A172 (cell line): ENCODE results near the gene EMC10. TPM values are rescaled to one million over a fixed set of nuclear protein-coding genes. Genes with fewer than 3 reads are reported as not detected.
"Not testable (repeated sequence)": the region's sequence is repeated elsewhere in the genome, so short reads cannot be mapped to it uniquely, and the experiment has no call there.

ENCODE experiments used
- DNase-seq: peaks from one replicate; pipeline ENCODE4 v3.0.0-alpha.2; 2015; ENCODE audit warnings: low spot score
- total RNA-seq: library from RNA; depleted of rRNA; stranded (reverse); fragments of >200 nt; shearing (Covaris generic); gene quantifications from 2 replicates; pipeline ENCODE4 v1.2.3, GENCODE V29; 2014

EMC10 gene
- total RNA-seq, 1 experiment from 2014 or later: 64.7 TPM

GRCh38 chr19:50513746-50514345 lies 37.5 kb downstream of the EMC10 start, which contains the start of gene ASPDH:
Gene ASPDH (minus strand): TSS chr19:50513913. CDS start chr19:50513823, 90 bp downstream.
- no peak for DNase-seq

GRCh38 chr19:50514346-50515167 lies 38.2 kb downstream of the EMC10 start:
- DNase-seq: no peak

GRCh38 chr19:50515168-50515561 lies 38.9 kb downstream of the EMC10 start:
- DNase-seq: no peak

GRCh38 chr19:50516456-50516855 lies 40.1 kb downstream of the EMC10 start:
- DNase-seq: no peak

GRCh38 chr19:50516964-50517703 lies 40.8 kb downstream of the EMC10 start:
- DNase-seq: no peak

GRCh38 chr19:50517704-50518075 lies 41.4 kb downstream of the EMC10 start:
- DNase-seq: no peak

- DNase-seq: no peak
These were observed 42.0 kb downstream of the EMC10 start for GRCh38 chr19:50518091-50519005.

GRCh38 chr19:50519006-50519575 lies 42.8 kb downstream of the EMC10 start:
- no peak for DNase-seq

GRCh38 chr19:50520822-50521465 lies 44.6 kb downstream of the EMC10 start:
- no peak for DNase-seq

GRCh38 chr19:50522881-50523280 lies 46.6 kb downstream of the EMC10 start:
- DNase-seq: no peak

- not testable (repeated sequence) for DNase-seq
These were observed 51.7 kb downstream of the EMC10 start for GRCh38 chr19:50528052-50528451.

- DNase-seq: no peak
These were observed 54.9 kb downstream of the EMC10 start for GRCh38 chr19:50531171-50531612.

- no peak for DNase-seq
These were observed 56.6 kb downstream of the EMC10 start for GRCh38 chr19:50532952-50533351.

- no peak for DNase-seq
These were observed 58.2 kb downstream of the EMC10 start for GRCh38 chr19:50534478-50534877.

GRCh38 chr19:50535672-50536187 lies 59.4 kb downstream of the EMC10 start:
- no peak for DNase-seq

- no peak for DNase-seq
These were observed 60.5 kb downstream of the EMC10 start for GRCh38 chr19:50536662-50537305.

GRCh38 chr19:50537306-50537685 lies 61.0 kb downstream of the EMC10 start:
- DNase-seq: no peak

GRCh38 chr19:50537769-50538230 lies 61.5 kb downstream of the EMC10 start:
- DNase-seq: peak; percentile 81
